Ascending aorta (tissue), 2 donors: ENCODE measurements around the gene PPFIA3. TPM values are rescaled to one million over a fixed set of nuclear protein-coding genes. Genes with fewer than 3 reads are reported as not detected.

Experiments used
- DNase-seq, 2 donors: peaks; one replicate each; pipeline ENCODE4 v3.0.0-alpha.2; 2019; ENCODE audit warnings: low spot score in 2 of 2
- H3K27ac ChIP-seq, 2 donors: fragments of 200-600 bp; sonication (generic); one replicate each; pipeline ENCODE4 v1.5.1; 2016 to 2017; ENCODE audit warnings: mild to moderate bottlenecking in 1 of 2
- H3K27me3 ChIP-seq: fragments of 200-600 bp; sonication (generic); one replicate; pipeline ENCODE4 v1.5.1; 2017
- H3K36me3 ChIP-seq, 2 donors: fragments of 200-600 bp; sonication (generic); one replicate each; pipeline ENCODE4 v1.5.1; 2016
- H3K4me1 ChIP-seq, 2 donors: fragments of 200-600 bp; sonication (generic); one replicate each; pipeline ENCODE4 v1.5.1; 2016 to 2017; ENCODE audit warnings: mild to moderate bottlenecking in 1 of 2
- H3K4me3 ChIP-seq, 2 donors: fragments of 200-600 bp; sonication (generic); one replicate each; pipeline ENCODE4 v1.5.1; 2016 to 2017; ENCODE audit warnings: mild to moderate bottlenecking in 1 of 2
- H3K9me3 ChIP-seq, 2 donors: fragments of 200-600 bp; sonication (generic); one replicate each; pipeline ENCODE4 v1.5.1; 2016
- CTCF ChIP-seq, 3 experiments: fragments of 200-600 bp in 2 of 3; fragments of 450-650 bp in 1 of 3; sonication (generic) in 2 of 3; IDR thresholded peaks; one replicate each; pipeline ENCODE4 v1.5.1; 2016 to 2019; ENCODE audit warnings: antibody characterized with exemption in 3 of 3, mild to moderate bottlenecking in 1 of 3, moderate library complexity in 1 of 3
- intact Hi-C: fragments of 100-400 bp; cut with DNase I; formaldehyde crosslinking; loops from one replicate; pipeline ENCODE4 v1.15.1; 2023
- total RNA-seq: library from RNA; depleted of rRNA; stranded (reverse); fragments of >200 nt; gene quantifications from one replicate; pipeline ENCODE4 v1.1.0, GENCODE V29; 2016

The PPFIA3 gene
- total RNA-seq, 1 donor from 2014 or later: 33.3 TPM

GRCh38 chr19:49104229-49104864 is 15.0 kb upstream of the PPFIA3 start:
- no peak for DNase-seq
- Histone ChIP-seq H3K27me3 (no peaks in the 10 kb centered on the region), H3K36me3 (peaks cover 80 to 94% of the 10 kb centered on the region in 2 donors), H3K9me3 (no peaks in the 10 kb centered on the region), H3K27ac (no peak overlapping the region), H3K4me1 (no peaks in the 10 kb centered on the region), H3K4me3 (no peak overlapping the region)
- intact Hi-C loops: no loop called here
- TF ChIP-seq CTCF (IDR thresholded peaks at IDR 0.05): no peak

GRCh38 chr19:49106648-49107135 is 12.7 kb upstream of the PPFIA3 start:
- Histone ChIP-seq H3K9me3 (no peaks in the 10 kb centered on the region), H3K4me3 (no peak overlapping the region), H3K36me3 (peaks cover 58 to 71% of the 10 kb centered on the region in 2 donors), H3K27me3 (no peaks in the 10 kb centered on the region), H3K4me1 (peaks cover 0 to 4% of the 10 kb centered on the region in 2 donors), H3K27ac (no peak overlapping the region)
- no peak for DNase-seq
- intact Hi-C loops: no loop called here
- peak; percentile 42 to 77 (median 68) for TF ChIP-seq CTCF (IDR thresholded peaks at IDR 0.05)

GRCh38 chr19:49107625-49108459 is 11.5 kb upstream of the PPFIA3 start:
- Histone ChIP-seq H3K27ac (no peak overlapping the region), H3K4me1 (peaks cover 0 to 4% of the 10 kb centered on the region in 2 donors), H3K27me3 (no peaks in the 10 kb centered on the region), H3K36me3 (peaks cover 47 to 60% of the 10 kb centered on the region in 2 donors), H3K4me3 (no peak overlapping the region), H3K9me3 (no peaks in the 10 kb centered on the region)
- DNase-seq: no peak
- intact Hi-C loops: no loop called here
- no peak for TF ChIP-seq CTCF (IDR thresholded peaks at IDR 0.05)

GRCh38 chr19:49109051-49109450 is 10.3 kb upstream of the PPFIA3 start:
- TF ChIP-seq CTCF (IDR thresholded peaks at IDR 0.05): no peak
- DNase-seq: no peak
- intact Hi-C loops: no loop called here
- no peak overlapping the region for H3K4me3 ChIP-seq
- no peaks in the 10 kb centered on the region for H3K9me3 ChIP-seq
- H3K36me3 ChIP-seq: peaks cover 36 to 48% of the 10 kb centered on the region in 2 donors
- peaks cover 0 to 9% of the 10 kb centered on the region in 2 donors for H3K4me1 ChIP-seq
- H3K27me3 ChIP-seq: no peaks in the 10 kb centered on the region
- H3K27ac ChIP-seq: no peak overlapping the region

GRCh38 chr19:49109569-49110233 is 9.6 kb upstream of the PPFIA3 start:
- Histone ChIP-seq H3K4me3 (no peak overlapping the region), H3K27me3 (no peaks in the 10 kb centered on the region), H3K4me1 (peaks cover 0 to 9% of the 10 kb centered on the region in 2 donors), H3K36me3 (peaks cover 29 to 41% of the 10 kb centered on the region in 2 donors), H3K9me3 (no peaks in the 10 kb centered on the region), H3K27ac (peak overlapping the region in 1 of 2 donors; percentile 74)
- no peak for TF ChIP-seq CTCF (IDR thresholded peaks at IDR 0.05)
- DNase-seq: no peak
- intact Hi-C loops: no loop called here
